Iris pigment epithelial cell (primary cell): Measurements from ENCODE around the gene STUM.

ENCODE experiments used
- DNase-seq: peaks from one replicate; pipeline ENCODE4 v3.0.0-alpha.2; 2011; ENCODE audit warnings: low read depth

STUM gene

DNA sequence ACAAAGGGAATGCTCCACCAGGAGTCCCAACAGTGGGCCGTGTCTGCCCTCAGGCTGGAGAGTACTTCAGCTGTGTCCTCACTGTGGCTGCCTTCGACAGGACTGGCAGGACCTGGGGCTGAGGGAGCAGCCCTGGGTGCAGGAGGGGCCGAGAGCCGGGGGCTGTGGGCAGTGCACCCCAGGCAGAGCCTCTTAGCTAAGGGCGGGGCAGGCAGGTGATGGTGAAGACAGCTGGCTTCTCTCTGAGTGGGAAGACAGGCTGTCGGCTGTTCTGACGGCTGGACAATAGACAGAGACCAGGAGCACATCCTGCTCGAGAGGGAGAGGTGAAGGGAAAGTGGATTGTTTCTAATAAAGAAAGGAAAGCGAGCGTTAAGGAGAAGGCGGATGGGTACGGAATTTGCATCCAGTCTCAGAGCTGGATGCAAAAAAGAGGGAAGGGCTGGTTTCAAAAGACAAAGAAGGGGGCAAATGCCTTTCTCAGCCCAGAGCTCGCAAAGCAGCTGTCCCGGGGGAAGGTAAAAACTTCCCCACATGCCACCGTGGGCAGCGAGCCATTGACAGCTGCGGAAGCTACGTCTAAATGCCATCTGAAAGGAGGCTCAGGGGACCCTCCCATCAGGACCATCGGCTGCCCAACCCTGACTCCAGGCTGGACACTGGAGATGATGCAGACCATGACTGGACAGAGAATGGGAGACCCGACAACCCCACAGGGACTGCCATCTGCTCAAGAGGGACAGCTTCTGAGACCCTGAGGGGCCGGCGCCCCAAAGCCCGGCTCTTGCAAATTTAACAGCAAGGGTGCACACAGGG is 92.0 kb downstream of the STUM start:
- no peak for DNase-seq

DNA sequence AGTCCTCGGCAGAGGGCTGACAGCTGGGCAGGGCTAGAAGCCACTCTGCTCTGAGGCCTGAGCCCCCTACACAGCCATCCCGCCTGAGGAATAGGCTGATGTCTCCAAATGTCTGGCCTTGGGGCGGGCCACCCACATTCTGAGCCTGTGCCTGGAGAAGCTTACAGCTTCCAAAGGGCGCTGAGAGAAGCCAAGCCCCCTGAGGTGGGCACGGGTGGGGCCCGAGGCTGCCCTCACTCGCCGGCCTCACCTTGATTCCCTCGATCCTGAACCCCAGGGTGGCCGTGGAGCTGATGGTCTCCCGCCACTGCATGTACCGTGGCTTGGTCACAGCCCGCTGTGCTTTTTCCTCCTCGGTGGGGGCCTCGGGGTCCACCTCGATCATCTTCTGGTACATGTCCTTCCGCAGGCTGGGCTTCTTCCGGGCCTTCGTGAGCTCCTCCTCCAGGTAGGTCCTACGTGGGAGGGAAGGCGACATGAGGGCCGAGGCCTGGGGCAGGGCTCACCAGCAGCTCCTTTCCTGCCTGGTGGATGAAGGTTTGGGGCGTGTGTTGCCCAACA is 93.2 kb downstream of the STUM start:
- no peak for DNase-seq

DNA sequence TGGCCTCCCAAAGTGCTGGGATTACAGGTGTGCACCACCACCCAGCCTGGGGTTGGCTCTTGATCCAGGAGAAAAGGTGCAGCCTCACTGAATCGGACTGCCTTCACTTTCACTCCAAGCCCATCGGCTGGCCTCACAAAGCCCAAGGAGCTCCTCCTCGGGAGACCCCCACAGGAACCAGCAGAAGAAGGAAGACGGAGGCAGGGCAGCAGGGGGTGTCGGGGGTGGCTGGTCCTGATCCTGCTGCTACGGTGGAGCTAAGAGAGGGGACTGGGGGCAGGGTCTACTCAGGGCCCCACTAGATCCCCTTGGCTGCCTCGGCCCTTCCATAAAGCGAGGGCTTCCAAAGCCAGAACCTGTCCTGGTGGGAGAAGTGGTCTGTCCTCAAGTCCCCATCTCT is 93.9 kb downstream of the STUM start:
- no peak for DNase-seq

DNA sequence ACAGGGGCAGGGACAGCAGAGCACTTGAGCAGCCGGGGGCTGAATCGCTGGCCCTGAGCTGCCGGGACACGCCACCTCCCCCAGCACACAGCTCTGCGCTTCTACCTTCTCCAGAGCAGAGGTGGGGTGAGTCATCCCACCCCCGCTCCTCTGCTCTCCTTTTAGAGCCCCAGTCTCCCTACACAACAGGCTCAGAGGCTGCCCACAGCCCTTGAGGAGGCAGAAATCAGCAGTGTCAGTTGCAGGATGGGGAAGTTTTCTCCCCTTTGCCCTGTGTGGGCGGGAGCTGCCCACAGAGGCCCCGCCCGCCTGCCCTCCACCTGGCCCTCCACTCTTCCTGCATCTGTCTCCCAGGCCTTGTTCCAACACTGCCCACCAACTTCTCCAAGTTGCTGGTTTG is 94.6 kb downstream of the STUM start:
- peak; percentile 83 for DNase-seq

DNA sequence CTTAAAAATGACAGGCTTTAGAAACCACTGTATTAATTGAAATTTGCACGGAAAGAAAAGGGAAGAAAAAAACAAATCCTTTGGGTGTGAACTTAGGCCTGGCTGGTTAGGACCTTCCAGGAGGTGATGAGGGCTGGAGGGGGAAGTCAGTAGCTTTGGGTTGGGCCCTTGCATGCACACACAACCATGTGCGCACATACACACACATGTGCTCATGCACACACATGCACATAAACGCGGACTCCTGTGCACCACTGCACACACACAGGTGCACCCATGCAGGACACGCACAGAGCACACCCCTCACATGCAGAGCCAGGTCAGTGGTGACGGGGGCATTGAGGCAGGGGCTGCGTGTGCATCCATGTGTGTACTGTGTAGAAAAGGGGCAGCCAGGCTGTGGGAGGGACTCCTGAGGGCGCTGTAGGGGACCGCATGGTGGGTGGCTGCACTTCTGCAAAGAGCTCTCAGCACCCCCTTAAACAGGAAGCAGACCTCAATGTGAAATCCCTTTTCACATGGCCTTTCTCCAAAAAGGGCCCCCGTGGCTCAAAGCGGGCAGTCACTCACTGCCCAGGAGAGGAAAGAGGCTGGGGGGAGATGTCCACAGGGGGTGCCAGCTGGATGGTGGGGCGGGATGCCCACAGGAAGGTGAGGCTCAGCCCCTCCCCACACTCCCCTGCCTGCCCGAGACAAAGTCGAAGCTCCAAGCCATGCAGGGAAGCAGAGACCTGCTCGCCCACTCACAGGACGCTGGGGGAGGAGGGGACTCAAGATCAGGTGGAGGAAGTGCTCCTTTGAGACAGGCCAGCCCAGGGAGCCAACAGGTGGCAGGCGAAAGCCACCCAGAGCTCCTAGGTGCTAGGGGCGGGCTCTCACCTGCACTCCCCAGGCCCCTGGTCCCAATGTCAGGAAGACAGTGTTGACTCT is 95.3 kb downstream of the STUM start:
- no peak for DNase-seq

DNA sequence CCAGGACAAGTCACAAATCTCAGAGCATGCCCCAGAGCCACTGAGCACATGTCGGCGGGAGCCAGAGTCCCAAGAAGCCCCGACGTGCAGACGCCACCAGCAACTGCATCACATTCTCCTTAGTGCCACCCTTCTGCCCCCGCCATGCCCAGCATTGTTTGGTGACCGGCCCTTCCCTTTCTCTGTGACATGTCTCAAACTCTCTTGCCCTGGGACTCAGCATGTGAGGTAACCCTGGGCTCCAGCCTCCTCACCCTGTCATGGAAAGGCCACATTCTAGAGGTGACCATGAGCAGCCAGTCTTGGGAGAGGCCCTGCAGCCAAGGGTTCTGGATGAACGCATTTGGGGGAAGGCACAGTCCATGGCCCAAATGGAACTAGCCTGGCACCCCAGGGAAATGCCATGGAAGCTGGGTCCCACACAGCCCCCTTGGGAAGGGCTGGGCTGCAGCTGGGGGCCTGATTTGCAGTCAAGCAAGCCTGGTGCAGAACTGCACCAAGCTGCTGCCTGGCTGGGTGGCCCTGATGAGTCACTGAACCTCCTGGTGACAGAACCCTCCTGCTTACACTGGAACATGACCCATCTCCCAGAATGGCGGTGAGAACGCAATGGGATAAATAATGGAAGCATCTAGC is 96.1 kb downstream of the STUM start:
- DNase-seq = no peak

DNA sequence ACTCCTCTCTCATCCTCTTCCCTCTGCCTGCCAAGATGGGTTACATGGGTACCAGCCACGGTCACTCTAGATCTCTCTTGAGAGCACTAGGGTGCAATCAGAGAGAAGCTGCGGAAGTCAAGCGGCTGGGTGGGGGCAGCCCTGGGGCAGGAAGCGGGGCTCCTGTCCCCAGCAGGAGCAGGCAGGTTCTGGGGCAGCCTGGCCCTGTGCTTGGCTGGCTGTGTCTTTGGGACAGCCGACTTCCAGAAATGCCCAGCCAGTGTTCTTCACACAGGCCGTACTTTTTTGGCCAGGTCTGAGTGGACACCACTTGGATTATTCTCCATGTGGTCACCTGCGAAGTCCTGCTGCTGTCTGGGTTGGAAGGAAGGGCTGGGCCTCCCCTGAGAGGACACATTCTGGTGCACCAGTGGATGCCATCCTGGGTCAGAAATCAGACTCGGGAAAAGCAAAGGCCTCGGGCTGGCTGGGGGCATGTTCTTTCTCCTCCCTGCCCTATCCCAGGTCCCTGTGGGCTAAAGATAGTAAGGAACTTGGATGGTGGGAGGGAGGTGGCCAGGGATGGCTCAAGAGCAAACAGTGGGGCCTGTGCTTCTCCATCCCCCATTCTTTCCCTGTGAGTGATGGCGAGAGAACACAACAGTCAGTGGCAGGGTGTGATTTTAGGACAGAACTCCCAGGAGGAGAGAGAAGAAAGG is 96.9 kb downstream of the STUM start:
- DNase-seq = no peak

DNA sequence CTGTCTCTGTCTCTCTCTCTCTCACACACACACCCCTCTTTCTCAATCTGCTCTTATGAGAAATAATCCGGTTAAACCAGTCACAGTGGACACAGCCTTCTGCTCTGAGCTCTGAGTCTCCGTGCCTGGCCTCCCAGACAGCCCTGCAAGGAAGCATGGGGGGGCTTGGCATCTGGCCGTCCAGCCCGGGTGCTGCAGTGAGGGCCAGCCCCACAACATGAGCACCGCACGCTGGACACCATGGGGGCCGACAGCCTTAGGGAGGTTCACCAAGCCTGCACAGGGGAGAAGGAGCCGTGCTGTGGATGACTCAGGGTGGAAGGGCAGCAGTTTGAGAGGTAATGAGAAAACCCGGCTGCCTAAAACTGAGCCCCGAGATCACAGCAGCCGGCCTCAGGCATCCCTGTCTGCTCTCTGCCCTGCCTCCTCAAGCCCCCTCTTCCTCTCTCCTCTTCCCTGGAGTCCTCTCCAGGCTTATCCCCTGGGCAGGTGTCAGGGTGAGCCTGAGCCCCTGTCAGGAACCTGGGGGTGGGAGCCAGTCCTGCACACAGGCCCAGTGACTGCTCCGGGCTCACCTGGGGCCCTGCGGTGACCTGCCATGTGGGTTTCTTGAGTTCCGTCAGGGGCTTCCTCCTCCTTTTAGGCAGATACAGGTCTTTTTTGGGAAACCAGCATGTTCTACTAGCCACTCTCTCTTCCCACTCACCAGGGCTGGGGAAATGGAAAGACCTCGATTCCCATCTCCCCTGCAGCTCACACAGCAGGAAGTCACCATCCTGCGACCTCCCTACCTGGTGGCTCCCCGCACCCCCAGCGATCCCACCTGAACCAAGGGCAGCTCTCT is 97.7 kb downstream of the STUM start:
- DNase-seq = no peak

DNA sequence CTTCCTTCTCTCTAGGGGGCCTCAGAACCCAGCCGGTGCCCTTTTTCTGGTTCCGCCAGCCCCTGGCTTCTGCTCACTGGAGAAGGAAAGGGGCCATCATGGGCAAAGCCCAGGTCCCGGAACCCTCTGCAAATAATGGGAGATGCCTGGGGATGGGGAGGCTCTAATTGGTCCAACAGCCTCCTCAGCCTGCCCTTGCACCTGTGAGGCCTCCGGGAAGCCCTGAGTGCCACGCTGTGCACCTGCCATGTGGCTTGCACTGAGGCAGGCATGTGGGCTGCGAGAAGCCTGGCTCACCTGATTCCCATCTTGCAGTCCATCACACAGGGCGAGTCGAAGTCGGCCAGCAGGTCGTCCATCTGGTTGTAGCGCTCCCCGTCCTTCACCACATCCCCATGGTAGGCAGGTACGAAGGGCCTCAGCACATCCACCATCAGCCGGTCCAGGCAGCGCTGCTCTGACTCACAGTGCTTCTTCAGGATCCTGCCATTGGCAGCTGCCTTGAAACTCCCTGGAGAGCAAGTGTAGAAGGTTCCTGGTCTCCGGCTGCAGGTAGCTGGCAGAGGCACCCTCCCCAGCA is 98.4 kb downstream of the STUM start:
- no peak for DNase-seq

DNA sequence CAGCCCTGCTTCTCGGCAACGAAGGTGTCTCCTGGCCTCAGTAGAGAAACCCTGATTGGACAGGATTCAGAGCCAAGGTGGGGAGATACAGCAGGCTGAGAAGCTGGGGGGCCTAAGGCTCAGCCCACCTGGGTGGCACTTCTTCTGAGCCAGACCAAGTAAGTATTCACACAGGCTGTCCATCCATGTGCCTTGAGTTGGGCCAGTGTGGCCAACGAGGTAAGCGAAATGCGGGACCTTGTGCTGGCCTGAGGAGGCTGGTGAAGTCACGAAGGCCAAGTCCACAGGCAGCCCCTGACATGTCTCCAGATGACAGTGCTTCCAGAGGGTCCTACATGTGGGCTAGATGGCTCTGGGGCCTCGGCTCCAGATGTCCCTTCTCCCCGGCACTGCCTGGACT is 99.2 kb downstream of the STUM start:
- DNase-seq = no peak

DNA sequence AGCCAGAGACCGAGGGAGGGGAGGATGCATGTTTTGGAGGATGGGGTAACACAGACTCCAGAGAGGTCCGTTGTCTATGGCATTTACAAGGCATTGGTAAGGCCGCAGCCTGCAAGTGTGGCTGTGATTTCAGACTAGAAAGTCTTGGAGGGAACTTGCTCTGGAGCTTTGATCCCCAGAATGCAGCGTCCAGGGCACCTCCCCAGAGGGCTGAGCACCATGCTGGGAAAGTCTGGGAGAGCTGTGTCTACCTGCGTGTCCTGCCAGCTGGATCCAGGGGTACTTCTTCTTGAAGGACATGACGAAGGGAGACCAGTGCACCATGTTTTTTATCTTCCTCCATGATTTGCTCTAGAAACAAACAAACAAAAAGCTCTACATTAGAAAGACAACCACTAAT is 99.9 kb downstream of the STUM start:
- no peak for DNase-seq

DNA sequence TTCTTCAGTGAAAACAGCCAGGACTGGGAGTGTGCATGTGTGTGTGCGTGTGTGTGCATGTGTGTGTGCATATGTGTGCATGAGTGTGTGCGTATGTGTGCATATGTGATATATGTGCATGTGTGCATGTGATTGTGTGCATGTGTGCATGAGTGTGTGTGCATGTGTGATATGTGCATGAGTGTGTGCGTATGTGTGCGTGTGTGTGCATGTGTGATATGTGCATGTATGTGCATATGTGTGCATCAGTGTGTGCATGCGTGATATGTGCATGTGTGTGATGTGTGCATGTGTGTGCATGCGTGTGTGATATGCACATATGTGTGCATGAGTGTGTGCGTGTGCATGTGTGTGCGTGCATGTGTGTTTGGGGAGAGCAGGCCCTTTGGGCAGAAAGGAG is 100.7 kb downstream of the STUM start:
- no peak for DNase-seq

DNA sequence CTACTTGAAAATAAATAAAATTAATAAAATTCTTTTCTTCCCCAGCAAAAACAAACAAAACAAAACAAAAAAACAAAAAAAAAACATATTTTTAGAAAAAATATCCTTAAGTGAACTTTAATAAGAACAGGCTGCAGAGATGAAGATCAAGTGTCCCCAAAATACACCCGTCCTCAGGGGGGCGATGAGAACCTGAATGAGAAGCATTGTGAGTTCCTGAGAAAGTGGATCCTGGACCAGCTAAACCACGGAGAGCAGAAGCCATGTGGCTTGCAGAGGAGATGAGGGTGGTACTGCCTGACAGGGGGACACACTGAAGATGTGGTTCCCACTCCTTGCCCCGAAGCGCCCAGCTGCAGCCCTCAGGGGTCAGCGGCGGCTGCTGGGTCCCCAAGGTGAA is 101.2 kb downstream of the STUM start:
- DNase-seq = no peak

DNA sequence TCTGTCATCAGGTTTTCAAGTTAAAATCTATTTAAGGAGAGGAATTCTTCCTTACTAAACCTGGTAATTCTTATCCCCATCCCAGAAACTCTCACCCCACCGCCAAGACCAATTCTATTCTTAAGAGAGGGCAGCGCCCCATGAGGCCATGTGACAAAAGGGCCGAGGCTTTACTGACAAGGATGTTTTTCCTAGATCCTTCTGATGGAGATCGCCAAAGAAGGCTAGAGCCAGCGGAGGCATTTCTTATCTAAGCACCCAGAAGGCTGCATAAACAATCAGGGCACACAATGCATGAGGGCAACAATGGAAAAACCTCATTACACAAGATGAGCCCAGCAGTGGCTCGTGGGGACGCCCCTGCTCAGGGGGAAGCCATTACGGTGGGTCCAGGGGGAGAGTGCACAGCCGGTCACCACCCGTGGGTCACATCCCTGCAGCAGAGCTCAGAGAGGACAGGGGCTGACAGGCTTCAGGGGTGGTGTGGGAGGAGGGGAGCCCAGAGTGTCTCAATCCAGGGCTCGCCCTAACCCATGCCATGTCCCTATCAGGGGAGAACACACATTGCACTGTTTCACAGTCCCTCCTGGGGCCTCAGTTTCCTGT is 101.8 kb downstream of the STUM start:
- no peak for DNase-seq

DNA sequence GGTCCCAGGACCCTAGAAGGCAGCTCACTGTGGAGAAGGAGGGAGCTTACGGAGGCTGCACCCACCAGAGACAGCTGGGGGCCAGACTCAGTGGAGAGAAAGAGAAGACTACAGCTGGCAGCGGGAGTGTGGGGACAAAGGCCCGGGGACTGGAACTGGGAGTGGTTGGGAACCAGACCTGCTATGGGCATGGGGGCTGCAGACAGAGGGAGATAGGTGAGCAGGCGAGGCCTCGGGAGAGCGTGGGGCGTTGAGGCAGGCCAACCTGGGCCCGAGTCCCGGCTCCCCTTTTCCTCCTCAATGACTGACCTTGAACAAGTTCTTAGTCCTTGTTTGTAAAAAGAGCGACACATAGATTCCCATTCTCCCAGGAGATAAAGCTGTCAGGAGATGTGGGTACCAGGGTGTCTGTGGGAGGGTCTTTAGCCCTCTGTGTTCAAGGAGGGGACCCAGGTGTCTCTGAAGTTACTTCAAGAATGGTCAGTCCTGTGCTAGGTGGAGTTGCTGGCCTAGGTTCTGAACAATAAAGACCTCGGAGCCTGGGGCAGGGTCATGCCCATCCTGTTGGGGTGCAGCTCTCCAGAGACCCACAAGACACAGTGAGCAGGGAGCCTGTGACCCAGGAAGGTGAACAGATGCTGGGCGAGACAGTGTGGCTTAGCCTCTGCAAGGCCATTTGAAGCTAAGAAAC is 102.6 kb downstream of the STUM start:
- DNase-seq = no peak

DNA sequence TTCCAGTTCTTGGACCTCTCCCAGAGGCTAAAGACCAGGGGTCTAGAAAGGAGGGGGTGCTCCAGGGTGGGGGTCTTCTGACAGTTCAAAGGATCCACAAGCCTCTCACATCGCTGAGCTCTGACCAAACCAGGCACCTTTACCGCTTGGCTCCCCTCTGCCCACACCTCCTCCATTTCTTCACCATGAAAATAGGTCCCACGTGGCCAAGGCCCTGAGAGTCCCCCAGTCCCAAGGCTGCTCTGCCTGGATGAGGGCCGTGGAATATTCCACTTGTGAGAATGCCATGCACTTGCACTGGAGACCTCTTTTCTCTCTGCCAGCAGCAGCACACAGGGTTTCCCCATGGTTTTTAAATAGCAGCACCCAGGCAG is 103.2 kb downstream of the STUM start:
- no peak for DNase-seq

DNA sequence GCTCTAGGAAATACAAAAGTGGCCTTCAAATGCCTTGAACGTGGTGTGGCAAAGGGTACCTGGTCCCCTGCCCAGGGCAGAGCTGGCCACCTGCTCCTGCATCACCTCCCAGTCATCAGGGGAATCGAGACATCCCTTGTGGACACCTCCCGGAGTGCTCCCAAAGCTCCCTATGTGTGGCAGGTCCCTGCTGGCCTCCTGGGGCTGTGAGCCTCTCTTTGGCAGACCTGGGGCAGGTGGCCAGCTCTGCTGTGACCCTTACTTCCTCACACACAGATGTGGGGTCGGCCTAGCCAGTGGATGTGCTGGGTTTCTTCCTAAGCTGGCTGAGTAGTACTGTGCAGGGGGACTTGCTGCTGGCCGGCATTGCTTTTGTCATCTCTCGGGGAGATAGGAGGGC is 104.0 kb downstream of the STUM start:
- DNase-seq = no peak

DNA sequence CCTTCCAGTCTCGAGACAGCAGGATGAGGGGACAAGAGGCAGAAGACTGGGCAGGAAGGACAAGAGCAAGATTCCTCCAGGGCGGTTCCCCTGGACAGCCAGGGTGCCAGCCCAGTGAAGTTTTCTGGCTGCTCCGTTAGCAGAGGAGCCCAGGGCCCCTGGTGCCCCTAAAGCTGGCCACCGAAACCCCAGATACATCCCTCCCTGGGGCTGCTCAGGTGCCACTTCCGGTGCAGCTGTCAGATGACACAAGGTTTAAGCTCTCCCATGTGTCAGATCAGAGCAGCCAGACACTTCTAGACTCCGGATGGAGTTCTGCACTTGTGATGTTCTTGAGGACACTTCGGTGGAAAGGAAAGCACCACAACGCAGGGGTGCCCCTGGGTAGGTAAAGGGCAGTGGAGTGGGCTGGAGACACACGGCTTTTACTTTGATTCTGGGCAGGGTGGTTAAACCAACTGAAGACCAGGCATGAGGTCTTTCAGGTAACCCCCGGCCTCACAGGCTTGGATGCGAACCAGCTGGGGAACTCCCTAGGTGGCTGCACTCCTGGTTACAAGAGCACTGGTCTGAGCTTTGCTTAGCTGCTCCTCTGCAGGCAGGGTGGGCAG is 104.9 kb downstream of the STUM start:
- DNase-seq = no peak

DNA sequence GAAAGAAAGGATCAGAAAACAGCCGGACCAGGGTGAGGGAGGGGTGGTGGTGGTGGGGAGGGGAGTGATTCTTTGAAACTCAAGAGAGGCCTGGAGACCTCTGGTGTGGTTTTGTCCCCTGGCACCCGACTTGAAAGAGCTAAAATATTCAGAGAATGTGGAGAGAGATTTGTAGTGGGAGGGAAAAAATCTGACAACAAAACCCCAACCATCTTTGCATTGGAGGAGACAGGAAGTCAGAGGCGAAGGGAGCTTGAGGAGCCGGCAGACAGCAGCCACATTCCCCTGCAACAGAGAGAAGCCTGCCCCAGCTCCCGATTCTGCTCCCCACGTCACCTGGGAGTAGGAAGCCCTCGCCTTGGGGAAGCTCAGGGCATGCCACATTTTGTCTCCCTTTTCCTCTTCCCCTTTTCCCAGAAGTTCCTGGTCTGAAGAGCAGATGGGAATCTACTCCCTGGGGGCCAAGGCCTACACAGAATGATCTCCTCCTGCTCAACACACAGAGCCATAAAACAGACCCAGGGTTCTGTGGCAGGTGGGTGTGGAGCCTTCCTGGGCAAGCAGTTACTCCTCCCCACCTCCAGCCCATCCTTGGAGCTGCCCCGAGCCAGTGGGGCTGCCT is 105.6 kb downstream of the STUM start:
- DNase-seq = peak; percentile 64
